MCF 10A (cell line): Measurements from ENCODE around the gene MAGEB6. TPM values are rescaled to one million over a fixed set of nuclear protein-coding genes. Genes with fewer than 3 reads are reported as not detected.
"Not testable (repeated sequence)": the region's sequence is repeated elsewhere in the genome, so short reads cannot be mapped to it uniquely, and the experiment has no call there.

Experiments
- Bru-seq: library from RNA; stranded (reverse); fragments of 400-500 nt; gene quantifications from one replicate; lab custom pipeline; 2021; lab: Mats Ljungman, UMichigan
- BruChase-seq, 2 experiments: library from RNA; stranded (reverse); fragments of 400-500 nt; gene quantifications; one replicate each; lab custom pipeline; 2021; lab: Mats Ljungman, UMichigan
- BruUV-seq: library from RNA; stranded (reverse); fragments of 400-500 nt; replicated peaks from 2 replicates; lab custom pipeline; 2021; lab: Mats Ljungman, UMichigan
- CTCF ChIA-PET: fragments of 300-600 bp; sonication (Branson Sonifier 250); formaldehyde crosslinking; extraction: SDS; loops from one replicate; lab custom pipeline; 2021; ENCODE audit warnings: antibody characterized with exemption, inconsistent platforms; lab: Yijun Ruan, JAX
- POLR2A ChIA-PET: fragments of 300-600, 350-650 bp; sonication (Branson Sonifier 250); formaldehyde crosslinking; extraction: SDS; loops from one replicate; lab custom pipeline; 2020; ENCODE audit warnings: antibody characterized with exemption, inconsistent platforms; lab: Yijun Ruan, JAX
- DNase-seq: peaks from one replicate; pipeline ENCODE4 v3.0.0-alpha.2; 2018; ENCODE audit not compliant: unreplicated experiment
- H3K27ac Mint-ChIP-seq: one replicate; pipeline ENCODE4 v1.8.0; 2022; ENCODE audit warnings: mild to moderate bottlenecking, low read depth, mixed read lengths; ENCODE audit not compliant: unreplicated experiment
- H3K27me3 Mint-ChIP-seq: one replicate; pipeline ENCODE4 v1.8.0; 2022; ENCODE audit warnings: mixed read lengths; ENCODE audit not compliant: insufficient read depth, unreplicated experiment
- H3K36me3 Mint-ChIP-seq: one replicate; pipeline ENCODE4 v1.8.0; 2022; ENCODE audit warnings: mild to moderate bottlenecking, moderate library complexity, mixed read lengths; ENCODE audit not compliant: insufficient read depth, unreplicated experiment
- H3K4me1 Mint-ChIP-seq: one replicate; pipeline ENCODE4 v1.8.0; 2022; ENCODE audit warnings: mixed read lengths; ENCODE audit not compliant: insufficient read depth, unreplicated experiment
- H3K4me3 Mint-ChIP-seq: one replicate; pipeline ENCODE4 v1.8.0; 2022; ENCODE audit warnings: mild to moderate bottlenecking, moderate library complexity, mixed read lengths; ENCODE audit not compliant: unreplicated experiment
- H3K9me3 Mint-ChIP-seq: one replicate; pipeline ENCODE4 v1.8.0; 2022; ENCODE audit warnings: mixed read lengths; ENCODE audit not compliant: unreplicated experiment
- CTCF ChIP-seq: fragments of 200-600 bp; IDR thresholded peaks from one replicate; pipeline ENCODE4 v1.8.0; 2022; ENCODE audit warnings: antibody characterized with exemption, mild to moderate bottlenecking; ENCODE audit not compliant: unreplicated experiment
- intact Hi-C: fragments of 100-400 bp; cut with micrococcal nuclease; formaldehyde crosslinking; loops from 2 replicates; pipeline ENCODE4 v1.14.1; 2022
- long read RNA-seq: library from polyadenylated mRNA; stranded (forward); transcript quantifications from one replicate; pipeline ENCODE4 v2.0.0, GENCODE V29; 2022
- total RNA-seq: library from RNA; stranded (reverse); gene quantifications from 2 replicates; pipeline ENCODE4 v1.2.3, GENCODE V29; 2022

MAGEB6 gene
- total RNA-seq (not detected in 2 replicates), Bru-seq, nascent RNA (not detected), BruChase-seq, experiment 1, labeled RNA remaining after a 6-hour chase (not detected), BruChase-seq, experiment 2, labeled RNA remaining after a 2-hour chase (not detected)
- long read RNA-seq = 0 reads

- no peaks in the 10 kb centered on the region for H3K9me3 Mint-ChIP-seq
- no peak for TF ChIP-seq CTCF
- BruUV-seq = no TSS peak
- ChIA-PET POLR2A (no interaction called here), CTCF (no interaction called here)
- no peak for DNase-seq
- H3K4me3 Mint-ChIP-seq = no peak within 1 kb of the TSS
- no peaks in the 10 kb centered on the region for H3K36me3 Mint-ChIP-seq
- no peak within 1 kb of the TSS for H3K27ac Mint-ChIP-seq
- no peaks in the 10 kb centered on the region for H3K4me1 Mint-ChIP-seq
- H3K27me3 Mint-ChIP-seq = no peaks in the 10 kb centered on the region
- intact Hi-C loops = no loop called here
These were observed at the start of gene MAGEB6 for GRCh38 chrX:26192204-26192603. Gene MAGEB6, plus strand, starts transcription at chrX:26192440. Its CDS starts 1,407 bp downstream, at chrX:26193847.

GRCh38 chrX:26146024-26146423 is 46.2 kb upstream of the MAGEB6 start:
- DNase-seq = no peak
- POLR2A ChIA-PET = no interaction called here
- no peaks in the 10 kb centered on the region for H3K4me1 Mint-ChIP-seq
- intact Hi-C loops = no loop called here
- TF ChIP-seq CTCF = no peak
- no peak overlapping the region for H3K4me3 Mint-ChIP-seq
- no peaks in the 10 kb centered on the region for H3K36me3 Mint-ChIP-seq
- H3K27me3 Mint-ChIP-seq = no peaks in the 10 kb centered on the region
- CTCF ChIA-PET = no interaction called here
- H3K27ac Mint-ChIP-seq = no peak overlapping the region
- no TSS peak for BruUV-seq
- H3K9me3 Mint-ChIP-seq = peaks cover 11% of the 10 kb centered on the region

- POLR2A ChIA-PET = interaction anchor here (0.7 kb wide), 1 partner anchor 481 kb away, joined by 3 read pairs; no protein-coding TSS in a partner anchor
- Mint-ChIP-seq H3K4me1 (no peaks in the 10 kb centered on the region), H3K27ac (no peak within 1 kb of the TSS), H3K9me3 (peaks cover 8% of the 10 kb centered on the region), H3K36me3 (no peaks in the 10 kb centered on the region), H3K27me3 (no peaks in the 10 kb centered on the region), H3K4me3 (no peak within 1 kb of the TSS)
- CTCF ChIA-PET = interaction anchor here (0.7 kb wide), 2 partner anchors 439 to 1459 kb away, joined by 3 read pairs; no protein-coding TSS in a partner anchor
- no peak for TF ChIP-seq CTCF
- intact Hi-C loops = no loop called here
- no TSS peak for BruUV-seq
- DNase-seq = no peak
These were observed 31.9 kb upstream of the MAGEB6 start, which contains the start of gene MAGEB6B for GRCh38 chrX:26160301-26160700. Gene MAGEB6B, plus strand, starts transcription at chrX:26160601. Its CDS starts 0 bp downstream, at chrX:26160601.

- ChIA-PET POLR2A (no interaction called here), CTCF (no interaction called here)
- Mint-ChIP-seq H3K9me3 (peaks cover 12% of the 10 kb centered on the region), H3K36me3 (no peaks in the 10 kb centered on the region), H3K27ac (no peak overlapping the region), H3K4me3 (no peak overlapping the region), H3K4me1 (no peaks in the 10 kb centered on the region), H3K27me3 (no peaks in the 10 kb centered on the region)
- no TSS peak for BruUV-seq
- intact Hi-C loops = no loop called here
- TF ChIP-seq CTCF = no peak
- no peak for DNase-seq
These were observed 11.3 kb downstream of the MAGEB6 start for GRCh38 chrX:26203561-26203960.

- BruUV-seq, H3K27me3 Mint-ChIP-seq, H3K4me1 Mint-ChIP-seq, H3K36me3 Mint-ChIP-seq, intact Hi-C loops, H3K27ac Mint-ChIP-seq, POLR2A ChIA-PET, DNase-seq, CTCF ChIA-PET, H3K4me3 Mint-ChIP-seq, H3K9me3 Mint-ChIP-seq: not testable (repeated sequence)
These were observed 12.5 kb downstream of the MAGEB6 start for GRCh38 chrX:26204717-26205116.
